NCI-H146 (cell line): ENCODE data around the gene C16orf96.

Experiments
- DNase-seq: peaks from one replicate; lab custom pipeline; 2025; lab: John Stamatoyannopoulos, UW

Gene C16orf96

GRCh38 chr16:4525634-4526277 is 30.4 kb upstream of the C16orf96 start:
- DNase-seq, result no peak

GRCh38 chr16:4529085-4530060 is 26.8 kb upstream of the C16orf96 start:
- peak; percentile 67 for DNase-seq

DNA sequence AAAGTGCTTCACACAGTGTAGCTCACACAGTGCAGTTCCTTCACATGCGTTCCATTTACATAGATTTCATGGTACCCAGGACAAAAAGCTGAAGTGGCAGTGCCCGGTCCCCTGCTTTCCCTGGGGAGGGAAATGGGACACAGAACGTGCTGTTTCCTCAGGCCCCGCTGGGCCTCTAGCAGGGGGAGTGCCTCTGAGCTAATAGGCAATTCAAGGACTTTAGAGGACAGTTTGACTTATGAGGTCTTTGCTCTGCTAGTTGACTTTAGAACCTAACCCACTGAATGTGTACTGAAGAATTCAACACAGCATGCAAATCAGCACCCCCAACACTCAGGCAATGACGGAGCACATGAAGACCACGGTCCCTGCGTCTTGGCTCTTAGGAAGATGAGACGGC is 24.3 kb upstream of the C16orf96 start:
- DNase-seq, result no peak

- no peak for DNase-seq
Measured at GRCh38 chr16:4532238-4532637, 23.9 kb upstream of the C16orf96 start.

GRCh38 chr16:4533490-4533889 is 22.6 kb upstream of the C16orf96 start:
- no peak for DNase-seq

- DNase-seq, result no peak
Measured at GRCh38 chr16:4534151-4534790, 21.9 kb upstream of the C16orf96 start.

GRCh38 chr16:4535627-4536108 is 20.5 kb upstream of the C16orf96 start:
- DNase-seq, result no peak

GRCh38 chr16:4536391-4537106 is 19.6 kb upstream of the C16orf96 start:
- DNase-seq, result no peak

GRCh38 chr16:4537376-4538343 is 18.5 kb upstream of the C16orf96 start:
- DNase-seq, result peak; percentile 51

DNA sequence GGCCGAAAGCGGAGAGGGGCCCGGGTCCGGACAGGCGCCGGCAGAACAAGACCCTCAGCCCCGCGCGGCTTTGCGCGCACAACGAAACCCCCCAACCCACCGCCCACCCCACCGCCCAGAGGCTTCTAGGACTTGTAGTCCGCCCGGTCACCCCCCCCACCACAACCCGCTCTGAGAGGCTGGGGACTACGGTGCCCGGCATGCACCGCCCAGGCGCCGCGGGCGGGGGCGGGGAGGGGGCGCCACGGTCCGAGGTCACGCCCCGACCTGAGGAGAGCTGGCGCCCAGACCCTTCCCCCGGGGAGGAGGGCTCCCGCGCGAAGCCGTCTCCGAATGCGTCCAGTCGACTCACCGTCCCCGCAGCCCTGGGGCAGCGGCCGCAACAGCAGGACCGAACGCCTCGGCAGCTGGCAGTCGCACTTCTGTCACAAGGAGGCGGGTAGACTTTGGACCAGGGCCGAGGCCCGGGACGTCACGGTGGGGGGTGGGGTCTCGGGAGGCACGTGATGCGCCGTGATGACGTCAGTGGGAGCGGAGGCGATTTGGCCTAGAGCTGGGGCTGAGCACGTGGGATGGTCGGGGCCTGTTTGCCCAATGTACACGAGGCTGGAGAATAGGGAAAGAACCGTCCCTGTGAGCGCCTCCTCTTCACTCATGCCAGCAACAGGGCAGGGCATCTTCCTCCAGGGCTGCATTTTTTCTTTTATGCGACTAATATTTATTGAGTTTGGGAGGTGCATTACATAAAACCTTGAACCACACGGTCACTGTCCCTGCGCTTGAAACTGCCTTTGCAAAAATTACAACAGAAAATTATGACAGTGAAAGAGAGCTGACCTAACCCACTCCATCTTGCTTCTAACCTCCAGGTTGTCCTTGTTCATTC is 17.5 kb upstream of the C16orf96 start, which contains the start of gene CDIP1:
TSS of gene CDIP1 (minus strand) at position 424 of the 886 bp plus-strand sequence. CDS start 24,643 bp downstream, outside the sequence.
- DNase-seq, result peak; percentile 98

GRCh38 chr16:4539716-4540284 is 16.3 kb upstream of the C16orf96 start:
- no peak for DNase-seq

GRCh38 chr16:4544473-4544872 is 11.7 kb upstream of the C16orf96 start:
- DNase-seq, result no peak

- no peak for DNase-seq
Measured at GRCh38 chr16:4548124-4548523, 8.0 kb upstream of the C16orf96 start.

DNA sequence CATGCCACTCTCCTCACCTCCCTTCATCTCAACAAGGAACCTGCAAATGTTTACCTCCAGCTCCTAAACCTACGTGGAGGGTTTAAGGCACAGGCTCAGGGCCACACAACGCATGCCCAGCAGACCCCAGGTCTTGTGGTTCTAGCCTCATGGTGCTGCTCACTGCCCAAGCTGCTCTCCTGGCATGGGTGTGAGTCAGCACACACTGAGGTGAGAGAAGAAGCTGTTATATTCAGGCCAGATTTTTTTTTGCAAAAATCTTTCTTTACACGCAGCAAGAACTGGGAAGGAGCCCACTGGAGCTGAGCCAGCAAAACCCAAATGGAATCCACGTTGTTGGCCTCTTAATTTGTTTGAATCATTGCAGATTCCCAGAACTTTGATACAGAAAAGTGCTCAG is 5.5 kb upstream of the C16orf96 start:
- no peak for DNase-seq

DNA sequence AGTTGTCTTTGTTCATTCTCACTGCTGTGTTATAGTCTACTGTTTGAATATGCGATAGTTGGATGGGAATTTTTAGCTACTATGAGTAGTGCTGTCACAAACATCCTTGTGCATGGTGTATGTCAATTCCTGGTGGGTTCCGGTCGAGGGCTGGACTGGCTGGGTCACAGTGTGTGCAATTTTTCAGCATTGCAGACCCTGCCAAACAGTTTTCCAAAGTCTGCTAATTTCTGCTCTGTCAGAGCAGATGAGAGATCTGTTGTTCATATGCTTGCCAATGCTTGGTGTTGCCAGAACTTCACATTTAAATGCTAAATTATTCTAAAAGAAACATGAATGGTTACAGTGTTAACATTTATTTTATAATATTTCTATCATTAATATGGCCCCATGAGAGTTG is 3.6 kb upstream of the C16orf96 start:
- DNase-seq, result no peak

DNA sequence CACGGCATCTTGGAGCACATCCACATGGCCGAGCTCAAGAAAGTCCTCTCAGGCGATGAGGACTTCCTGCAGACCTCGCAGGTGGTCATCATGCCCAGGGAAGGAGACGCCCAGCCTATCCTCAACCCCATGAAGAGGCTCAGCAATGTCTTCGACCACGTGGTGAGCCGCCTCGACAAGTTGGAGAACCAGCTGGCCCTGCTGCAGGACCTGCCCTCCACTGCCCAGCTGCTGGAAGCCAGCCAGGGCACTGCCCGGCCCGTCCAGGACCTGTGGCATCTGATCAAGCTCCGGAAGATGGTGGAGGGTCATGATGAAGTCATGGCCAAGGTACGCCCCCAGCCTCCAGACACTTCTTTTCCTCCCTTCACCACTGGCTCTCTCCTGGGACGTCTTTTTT is 440 bp downstream of the C16orf96 start:
- DNase-seq, result no peak

- no peak for DNase-seq
Measured at GRCh38 chr16:4557973-4558372, 1.8 kb downstream of the C16orf96 start.

DNA sequence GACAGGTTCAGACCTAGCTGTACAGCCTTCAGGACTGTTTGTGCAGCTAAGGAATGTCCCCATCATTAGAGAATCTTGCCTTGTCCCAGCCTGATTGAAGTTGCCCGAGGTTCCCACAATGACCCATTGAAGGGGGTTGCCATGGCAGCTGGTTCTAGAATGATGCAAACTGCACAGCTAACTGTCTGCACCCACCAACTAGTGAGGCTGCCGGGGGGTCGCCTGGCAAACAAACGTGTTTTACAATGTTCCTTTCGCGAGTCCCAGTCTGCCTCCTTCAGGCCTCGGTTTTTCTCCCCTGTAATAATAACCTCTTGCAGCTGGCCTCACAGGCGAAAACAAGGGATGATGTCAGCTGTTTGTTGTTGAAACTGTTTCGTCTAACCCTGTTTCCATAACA is 5.5 kb downstream of the C16orf96 start:
- no peak for DNase-seq

- DNase-seq, result no peak
Measured at GRCh38 chr16:4564661-4565267, 8.6 kb downstream of the C16orf96 start.
